Hepatocyte (in vitro differentiated cells): Measurements from ENCODE around the gene SPACA4. TPM values are rescaled to one million over a fixed set of nuclear protein-coding genes. Genes with fewer than 3 reads are reported as not detected.

Source experiments
- DNase-seq: peaks from one replicate; pipeline ENCODE4 v3.0.0-alpha.2; 2016; ENCODE audit warnings: low spot score
- H2AFZ ChIP-seq: fragments of 200-600 bp; sonication (generic); 2 replicates; pipeline ENCODE4 v1.6.0; 2016; ENCODE audit warnings: antibody characterized with exemption, mild to moderate bottlenecking
- H3K27ac ChIP-seq: fragments of 200-600 bp; sonication (generic); 2 replicates; pipeline ENCODE4 v1.5.1; 2016; ENCODE audit warnings: mild to moderate bottlenecking
- H3K27me3 ChIP-seq: fragments of 200-600 bp; sonication (generic); 2 replicates; pipeline ENCODE4 v1.6.1; 2016
- H3K36me3 ChIP-seq: fragments of 200-600 bp; sonication (generic); replicated peaks from 2 replicates; pipeline ENCODE4 v1.5.1; 2016; ENCODE audit warnings: low read depth; ENCODE audit not compliant: insufficient read depth
- H3K4me1 ChIP-seq: fragments of 200-600 bp; sonication (generic); 2 replicates; pipeline ENCODE4 v1.5.1; 2016; ENCODE audit warnings: mild to moderate bottlenecking, moderate library complexity; ENCODE audit not compliant: insufficient read depth
- H3K4me2 ChIP-seq: fragments of 200-600 bp; sonication (generic); 2 replicates; pipeline ENCODE4 v1.6.0; 2016
- H3K4me3 ChIP-seq: fragments of 200-600 bp; sonication (generic); 2 replicates; pipeline ENCODE4 v1.5.1; 2016; ENCODE audit warnings: mild to moderate bottlenecking
- H3K79me2 ChIP-seq: fragments of 200-600 bp; sonication (generic); 2 replicates; pipeline ENCODE4 v1.6.0; 2017; ENCODE audit warnings: mild to moderate bottlenecking
- H3K9me2 ChIP-seq: fragments of 200-600 bp; sonication (generic); replicated peaks from 2 replicates; pipeline ENCODE4 v1.6.0; 2017; ENCODE audit warnings: mild to moderate bottlenecking; ENCODE audit not compliant: insufficient read depth
- H3K9me3 ChIP-seq: fragments of 200-600 bp; sonication (generic); 2 replicates; pipeline ENCODE4 v1.5.1; 2016; ENCODE audit warnings: low read depth, mild to moderate bottlenecking
- H4K20me1 ChIP-seq: fragments of 200-600 bp; sonication (generic); 2 replicates; pipeline ENCODE4 v1.6.0; 2016; ENCODE audit warnings: mild to moderate bottlenecking; ENCODE audit not compliant: insufficient read depth, poor library complexity, severe bottlenecking
- CTCF ChIP-seq: fragments of 200-600 bp; sonication (generic); IDR thresholded peaks from 2 replicates; pipeline ENCODE4 v1.5.1; 2016; ENCODE audit warnings: antibody characterized with exemption, mild to moderate bottlenecking; ENCODE audit not compliant: poor library complexity
- EZH2 ChIP-seq: fragments of 200-600 bp; sonication (generic); IDR thresholded peaks from 2 replicates; pipeline ENCODE4 v1.6.1; 2016; ENCODE audit warnings: antibody characterized with exemption, mild to moderate bottlenecking, borderline replicate concordance
- EZH2phosphoT487 ChIP-seq: fragments of 200-600 bp; sonication (generic); IDR thresholded peaks from one replicate; pipeline ENCODE4 v1.6.1; 2018; ENCODE audit warnings: antibody characterized with exemption, mild to moderate bottlenecking, low read depth, moderate library complexity; ENCODE audit not compliant: unreplicated experiment, severe bottlenecking
- WGBS: methylation state at CpG from one replicate; pipeline ENCODE4 v1.1.6; 2016; ENCODE audit warnings: low lambda C conversion rate; ENCODE audit errors: missing lambda C conversion rate; 5-methylcytosine and 5-hydroxymethylcytosine counted together
- polyA plus RNA-seq: library from polyadenylated mRNA; unstranded; fragments of >200 nt; fragmentation: Nextera tagmentation; extraction: Ambion mirVana; gene quantifications from 2 replicates; pipeline ENCODE4 v1.2.1, GENCODE V29; 2016
- total RNA-seq: library from RNA; depleted of rRNA; stranded (reverse); fragments of >200 nt; gene quantifications from 2 replicates; pipeline ENCODE4 v1.2.3, GENCODE V29; 2014

SPACA4 gene
- total and polyA plus RNA-seq, 2 experiments from 2014 or later: 0.30 TPM; not detected in 1

- Histone ChIP-seq H3K36me3 (no peaks in the 10 kb centered on the region), H2AFZ (no peak overlapping the region), H3K9me3 (no peaks in the 10 kb centered on the region), H3K4me3 (peak overlapping the region; percentile 65), H3K9me2 (no peaks in the 10 kb centered on the region), H4K20me1 (no peaks in the 10 kb centered on the region), H3K4me2 (peak overlapping the region; percentile 82), H3K27me3 (no peaks in the 10 kb centered on the region), H3K4me1 (peaks cover 28% of the 10 kb centered on the region), H3K27ac (peak overlapping the region; percentile 90), H3K79me2 (peaks cover 23% of the 10 kb centered on the region)
- 45% methylated on average over 20 of the region's 24 CpGs for WGBS
- DNase-seq: peak; percentile 73
- TF ChIP-seq EZH2phosphoT487 (no peak), EZH2 (no peak), CTCF (no peak)
Observed at GRCh38 chr19:48624791-48625723, 18.5 kb downstream of the SPACA4 start.

- peak overlapping the region; percentile 82 for H3K4me2 ChIP-seq
- TF ChIP-seq EZH2phosphoT487 (no peak), CTCF (no peak), EZH2 (no peak)
- no peak overlapping the region for H2AFZ ChIP-seq
- no peaks in the 10 kb centered on the region for H4K20me1 ChIP-seq
- no peaks in the 10 kb centered on the region for H3K9me3 ChIP-seq
- 91% methylated on average over 30 of the region's 30 CpGs for WGBS
- H3K36me3 ChIP-seq: no peaks in the 10 kb centered on the region
- no peak overlapping the region for H3K4me3 ChIP-seq
- no peak overlapping the region for H3K27ac ChIP-seq
- H3K79me2 ChIP-seq: peaks cover 21% of the 10 kb centered on the region
- peak; percentile 21 for DNase-seq
- H3K4me1 ChIP-seq: peaks cover 36% of the 10 kb centered on the region
- no peaks in the 10 kb centered on the region for H3K27me3 ChIP-seq
- no peaks in the 10 kb centered on the region for H3K9me2 ChIP-seq
Observed at GRCh38 chr19:48625891-48626327, 19.4 kb downstream of the SPACA4 start.

GRCh38 chr19:48627201-48627864 is 20.8 kb downstream of the SPACA4 start:
- peak; percentile 56 for DNase-seq
- H3K36me3 ChIP-seq: no peaks in the 10 kb centered on the region
- H3K27me3 ChIP-seq: no peaks in the 10 kb centered on the region
- peak overlapping the region; percentile 89 for H3K27ac ChIP-seq
- no peak overlapping the region for H3K4me3 ChIP-seq
- 79% methylated on average over 6 of the region's 6 CpGs for WGBS
- H3K9me2 ChIP-seq: no peaks in the 10 kb centered on the region
- no peaks in the 10 kb centered on the region for H3K9me3 ChIP-seq
- TF ChIP-seq CTCF (no peak), EZH2 (no peak), EZH2phosphoT487 (no peak)
- peaks cover 40% of the 10 kb centered on the region for H3K4me1 ChIP-seq
- no peaks in the 10 kb centered on the region for H4K20me1 ChIP-seq
- H3K4me2 ChIP-seq: peak overlapping the region; percentile 33
- no peak overlapping the region for H2AFZ ChIP-seq
- peaks cover 21% of the 10 kb centered on the region for H3K79me2 ChIP-seq
